K562 (cell line): ENCODE data around the gene SCFD2. TPM values are rescaled to one million over a fixed set of nuclear protein-coding genes. Genes with fewer than 3 reads are reported as not detected.
A peak's percentile ranks its signal among the peaks of the same experiment; 100 is the strongest.

Experiments
- CREM ChIP-seq: IDR thresholded peaks from 2 replicates; pipeline ENCODE4 v1.6.1; 2014; ENCODE audit warnings: antibody characterized with exemption, low read depth
- EP300 ChIP-seq: IDR thresholded peaks from 2 replicates; pipeline ENCODE4 v1.6.1; 2012; ENCODE audit warnings: low read length, improper control_type of control experiment
- GATAD2B ChIP-seq: fragments of 450-650 bp; IDR thresholded peaks from 2 replicates; pipeline ENCODE4 v1.6.1; 2017; ENCODE audit warnings: mild to moderate bottlenecking, borderline replicate concordance
- POLR2H ChIP-seq: IDR thresholded peaks from 2 replicates; pipeline ENCODE4 v1.6.1; 2016; ENCODE audit warnings: missing genetic modification characterization, low read depth, mild to moderate bottlenecking, control low read depth, missing compliant biosample characterization, moderate library complexity
- POU5F1 ChIP-seq: fragments of 150-350 bp; IDR thresholded peaks from 2 replicates; pipeline ENCODE4 v1.6.1; 2014; ENCODE audit warnings: borderline replicate concordance, low read length, low read depth, mild to moderate bottlenecking; ENCODE audit not compliant: partially characterized antibody
- PTRF ChIP-seq: fragments of 450-650 bp; IDR thresholded peaks from 2 replicates; pipeline ENCODE4 v1.6.1; 2016; ENCODE audit warnings: mild to moderate bottlenecking, missing genetic modification characterization, missing compliant biosample characterization
- RAD51 ChIP-seq: fragments of 450-650 bp; IDR thresholded peaks from 2 replicates; pipeline ENCODE4 v1.7.1; 2016; ENCODE audit warnings: low read depth, mild to moderate bottlenecking, borderline replicate concordance
- SREBF2 ChIP-seq: sonication (generic); formaldehyde crosslinking; IDR thresholded peaks from 2 replicates; pipeline ENCODE4 v1.4.0; 2020; ENCODE audit warnings: mild to moderate bottlenecking, missing genetic modification reagents
- TARDBP ChIP-seq: fragments of 450-650 bp; IDR thresholded peaks from 2 replicates; pipeline ENCODE4 v1.6.1; 2016
- ZNF217 ChIP-seq: sonication (generic); formaldehyde crosslinking; IDR thresholded peaks from 2 replicates; pipeline ENCODE4 v1.8.0; 2022; ENCODE audit warnings: mild to moderate bottlenecking, missing genetic modification reagents
- ZNF41 ChIP-seq: fragments of 250-450 bp; sonication (Bioruptor Pico); conservative IDR thresholded peaks from 2 replicates; pipeline ENCODE4 v1.4.0; 2020; ENCODE audit warnings: mild to moderate bottlenecking
- ZNF76 ChIP-seq: fragments of 250-450 bp; sonication (Bioruptor Pico); IDR thresholded peaks from 2 replicates; pipeline ENCODE4 v1.4.0; 2020; ENCODE audit warnings: mild to moderate bottlenecking, moderate library complexity, borderline replicate concordance
- polyA plus RNA-seq, 8 experiments: library from polyadenylated mRNA; depleted of rRNA in 4 of 8; stranded (reverse) in 5 of 8; unstranded in 3 of 8; fragments of >200 nt; fragmentation: Nextera tagmentation in 2 of 8; fragmentation: Illumina TruSeq in 1 of 8; extraction: Ambion mirVana in 2 of 8; extraction: Trizol in 1 of 8; gene quantifications; 2 replicates each; pipeline versions ENCODE4 v1.2.1 to v1.2.3, GENCODE V29; 2011 to 2014; ENCODE audit warnings: inconsistent platforms in 1 of 8, missing spikeins in 1 of 8
- total RNA-seq, 7 experiments: library from RNA; depleted of rRNA in 6 of 7; stranded (reverse); fragments of >200 nt in 6 of 7; fragmentation: Illumina TruSeq in 2 of 7; extraction: Trizol in 2 of 7; gene quantifications; 2 replicates each; pipeline versions ENCODE4 v1.2.1 to v1.2.3, GENCODE V29; 2011 to 2021; ENCODE audit warnings: low replicate concordance in 1 of 7
- TF ChIP-seq, protein P1 (sequence below), 2 experiments: fragments of 450-650 bp; IDR thresholded peaks; 2 replicates each; pipeline ENCODE4 v1.6.1; 2016
- TF ChIP-seq, protein P2 (sequence below): fragments of 450-650 bp; IDR thresholded peaks from 2 replicates; pipeline ENCODE4 v1.6.1; 2016; ENCODE audit warnings: low read depth
- TF ChIP-seq, protein P3 (sequence below): sonication (generic); formaldehyde crosslinking; IDR thresholded peaks from 2 replicates; pipeline ENCODE4 v1.8.0; 2022; ENCODE audit warnings: mild to moderate bottlenecking, missing genetic modification reagents
- TF ChIP-seq, protein P4 (sequence below): fragments of 250-450 bp; sonication (Bioruptor Pico); IDR thresholded peaks from 2 replicates; pipeline ENCODE4 v1.5.0; 2021; ENCODE audit warnings: mild to moderate bottlenecking, borderline replicate concordance

The SCFD2 gene
- total and polyA plus RNA-seq, 9 of the 15 experiments (the other 6 are each of a cell fraction or from before 2014, with no cell fraction given) = 5.7 to 30.3 (median 22.8) TPM

DNA sequence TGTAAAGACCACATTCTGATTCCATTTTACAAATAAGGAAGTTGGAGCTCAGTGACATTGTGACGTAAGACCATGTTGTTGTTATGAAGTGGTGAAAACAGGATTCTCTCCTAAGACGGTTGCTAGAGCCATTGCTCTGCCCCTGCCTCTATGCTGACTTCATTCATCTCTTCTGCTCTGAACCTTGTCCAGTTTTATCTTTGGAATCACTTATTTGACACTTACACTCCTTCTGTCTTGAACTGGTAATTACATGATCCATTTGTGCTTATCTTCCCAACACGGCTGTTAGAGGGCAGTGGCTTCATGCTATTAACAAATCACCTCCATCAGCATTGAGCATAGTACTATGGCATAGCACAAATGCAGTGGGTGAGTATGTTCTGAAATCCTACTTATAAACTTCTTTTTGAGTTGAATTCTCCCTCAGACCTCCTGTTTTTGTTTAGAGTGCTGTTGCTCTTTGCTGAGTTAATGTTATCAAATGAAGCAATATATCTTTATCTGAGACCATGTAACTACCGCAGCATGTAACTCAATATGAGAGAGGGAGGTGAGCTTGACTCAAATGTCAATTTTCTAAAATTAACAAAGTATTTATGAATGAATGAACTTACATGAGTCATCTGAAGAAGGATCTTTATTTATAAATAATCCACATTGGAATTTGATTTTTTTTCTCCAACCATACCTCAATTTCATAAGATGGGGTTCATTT, 326.0 kb downstream of the SCFD2 start (continued):
- TF ChIP-seq, protein P1, sequence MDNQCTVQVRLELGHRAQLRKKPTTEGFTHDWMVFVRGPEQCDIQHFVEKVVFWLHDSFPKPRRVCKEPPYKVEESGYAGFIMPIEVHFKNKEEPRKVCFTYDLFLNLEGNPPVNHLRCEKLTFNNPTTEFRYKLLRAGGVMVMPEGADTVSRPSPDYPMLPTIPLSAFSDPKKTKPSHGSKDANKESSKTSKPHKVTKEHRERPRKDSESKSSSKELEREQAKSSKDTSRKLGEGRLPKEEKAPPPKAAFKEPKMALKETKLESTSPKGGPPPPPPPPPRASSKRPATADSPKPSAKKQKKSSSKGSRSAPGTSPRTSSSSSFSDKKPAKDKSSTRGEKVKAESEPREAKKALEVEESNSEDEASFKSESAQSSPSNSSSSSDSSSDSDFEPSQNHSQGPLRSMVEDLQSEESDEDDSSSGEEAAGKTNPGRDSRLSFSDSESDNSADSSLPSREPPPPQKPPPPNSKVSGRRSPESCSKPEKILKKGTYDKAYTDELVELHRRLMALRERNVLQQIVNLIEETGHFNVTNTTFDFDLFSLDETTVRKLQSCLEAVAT (IDR thresholded peaks at IDR 0.05) = no peak
- TF ChIP-seq, protein P2, sequence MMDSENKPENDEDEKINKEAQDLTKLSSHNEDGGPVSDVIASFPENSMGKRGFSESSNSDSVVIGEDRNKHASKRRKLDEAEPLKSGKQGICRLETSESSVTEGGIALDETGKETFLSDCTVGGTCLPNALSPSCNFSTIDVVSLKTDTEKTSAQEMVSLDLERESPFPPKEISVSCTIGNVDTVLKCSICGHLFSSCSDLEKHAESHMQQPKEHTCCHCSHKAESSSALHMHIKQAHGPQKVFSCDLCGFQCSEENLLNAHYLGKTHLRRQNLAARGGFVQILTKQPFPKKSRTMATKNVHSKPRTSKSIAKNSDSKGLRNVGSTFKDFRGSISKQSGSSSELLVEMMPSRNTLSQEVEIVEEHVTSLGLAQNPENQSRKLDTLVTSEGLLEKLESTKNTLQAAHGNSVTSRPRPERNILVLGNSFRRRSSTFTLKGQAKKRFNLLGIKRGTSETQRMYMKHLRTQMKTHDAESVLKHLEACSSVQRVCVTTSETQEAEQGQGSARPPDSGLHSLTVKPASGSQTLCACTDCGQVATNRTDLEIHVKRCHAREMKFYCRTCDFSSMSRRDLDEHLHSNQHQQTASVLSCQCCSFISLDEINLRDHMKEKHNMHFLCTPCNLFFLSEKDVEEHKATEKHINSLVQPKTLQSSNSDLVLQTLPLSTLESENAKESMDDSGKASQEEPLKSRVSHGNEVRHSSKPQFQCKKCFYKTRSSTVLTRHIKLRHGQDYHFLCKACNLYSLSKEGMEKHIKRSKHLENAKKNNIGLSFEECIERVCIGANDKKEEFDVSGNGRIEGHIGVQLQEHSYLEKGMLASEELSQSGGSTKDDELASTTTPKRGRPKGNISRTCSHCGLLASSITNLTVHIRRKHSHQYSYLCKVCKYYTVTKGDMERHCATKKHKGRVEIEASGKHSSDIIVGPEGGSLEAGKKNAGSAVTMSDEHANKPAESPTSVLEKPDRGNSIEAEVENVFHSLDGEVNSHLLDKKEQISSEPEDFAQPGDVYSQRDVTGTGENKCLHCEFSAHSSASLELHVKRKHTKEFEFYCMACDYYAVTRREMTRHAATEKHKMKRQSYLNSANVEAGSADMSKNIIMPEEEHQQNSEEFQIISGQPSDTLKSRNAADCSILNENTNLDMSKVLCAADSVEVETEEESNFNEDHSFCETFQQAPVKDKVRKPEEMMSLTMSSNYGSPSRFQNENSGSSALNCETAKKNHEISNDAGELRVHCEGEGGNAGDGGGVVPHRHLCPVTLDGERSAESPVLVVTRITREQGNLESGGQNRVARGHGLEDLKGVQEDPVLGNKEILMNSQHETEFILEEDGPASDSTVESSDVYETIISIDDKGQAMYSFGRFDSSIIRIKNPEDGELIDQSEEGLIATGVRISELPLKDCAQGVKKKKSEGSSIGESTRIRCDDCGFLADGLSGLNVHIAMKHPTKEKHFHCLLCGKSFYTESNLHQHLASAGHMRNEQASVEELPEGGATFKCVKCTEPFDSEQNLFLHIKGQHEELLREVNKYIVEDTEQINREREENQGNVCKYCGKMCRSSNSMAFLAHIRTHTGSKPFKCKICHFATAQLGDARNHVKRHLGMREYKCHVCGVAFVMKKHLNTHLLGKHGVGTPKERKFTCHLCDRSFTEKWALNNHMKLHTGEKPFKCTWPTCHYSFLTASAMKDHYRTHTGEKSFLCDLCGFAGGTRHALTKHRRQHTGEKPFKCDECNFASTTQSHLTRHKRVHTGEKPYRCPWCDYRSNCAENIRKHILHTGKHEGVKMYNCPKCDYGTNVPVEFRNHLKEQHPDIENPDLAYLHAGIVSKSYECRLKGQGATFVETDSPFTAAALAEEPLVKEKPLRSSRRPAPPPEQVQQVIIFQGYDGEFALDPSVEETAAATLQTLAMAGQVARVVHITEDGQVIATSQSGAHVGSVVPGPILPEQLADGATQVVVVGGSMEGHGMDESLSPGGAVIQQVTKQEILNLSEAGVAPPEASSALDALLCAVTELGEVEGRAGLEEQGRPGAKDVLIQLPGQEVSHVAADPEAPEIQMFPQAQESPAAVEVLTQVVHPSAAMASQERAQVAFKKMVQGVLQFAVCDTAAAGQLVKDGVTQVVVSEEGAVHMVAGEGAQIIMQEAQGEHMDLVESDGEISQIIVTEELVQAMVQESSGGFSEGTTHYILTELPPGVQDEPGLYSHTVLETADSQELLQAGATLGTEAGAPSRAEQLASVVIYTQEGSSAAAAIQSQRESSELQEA = no peak
- TF ChIP-seq, protein P3, sequence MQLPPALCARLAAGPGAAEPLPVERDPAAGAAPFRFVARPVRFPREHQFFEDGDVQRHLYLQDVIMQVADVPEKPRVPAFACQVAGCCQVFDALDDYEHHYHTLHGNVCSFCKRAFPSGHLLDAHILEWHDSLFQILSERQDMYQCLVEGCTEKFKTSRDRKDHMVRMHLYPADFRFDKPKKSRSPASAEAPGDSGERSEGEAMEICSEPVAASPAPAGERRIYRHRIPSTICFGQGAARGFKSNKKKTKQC (CRISPR knock-in tag) = no peak
- TF ChIP-seq POU5F1 (no peak), ZNF41 (CRISPR knock-in tag) (no peak), SREBF2 (no peak), GATAD2B (no peak), POLR2H (tag) (no peak), TARDBP (0 out of 2 replicates have a peak, but pooled peaks have one; percentile 44), EP300 (peak; percentile 70), RAD51 (no peak), ZNF76 (CRISPR knock-in tag) (no peak), PTRF (tag) (no peak), ZNF217 (CRISPR knock-in tag) (no peak), CREM (peak; percentile 68)
- TF ChIP-seq, protein P4, sequence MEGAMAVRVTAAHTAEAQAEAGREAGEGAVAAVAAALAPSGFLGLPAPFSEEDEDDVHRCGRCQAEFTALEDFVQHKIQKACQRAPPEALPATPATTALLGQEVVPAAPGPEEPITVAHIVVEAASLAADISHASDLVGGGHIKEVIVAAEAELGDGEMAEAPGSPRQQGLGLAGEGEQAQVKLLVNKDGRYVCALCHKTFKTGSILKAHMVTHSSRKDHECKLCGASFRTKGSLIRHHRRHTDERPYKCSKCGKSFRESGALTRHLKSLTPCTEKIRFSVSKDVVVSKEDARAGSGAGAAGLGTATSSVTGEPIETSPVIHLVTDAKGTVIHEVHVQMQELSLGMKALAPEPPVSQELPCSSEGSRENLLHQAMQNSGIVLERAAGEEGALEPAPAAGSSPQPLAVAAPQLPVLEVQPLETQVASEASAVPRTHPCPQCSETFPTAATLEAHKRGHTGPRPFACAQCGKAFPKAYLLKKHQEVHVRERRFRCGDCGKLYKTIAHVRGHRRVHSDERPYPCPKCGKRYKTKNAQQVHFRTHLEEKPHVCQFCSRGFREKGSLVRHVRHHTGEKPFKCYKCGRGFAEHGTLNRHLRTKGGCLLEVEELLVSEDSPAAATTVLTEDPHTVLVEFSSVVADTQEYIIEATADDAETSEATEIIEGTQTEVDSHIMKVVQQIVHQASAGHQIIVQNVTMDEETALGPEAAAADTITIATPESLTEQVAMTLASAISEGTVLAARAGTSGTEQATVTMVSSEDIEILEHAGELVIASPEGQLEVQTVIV (CRISPR knock-in tag) = no peak
